Smooth muscle cell (in vitro differentiated cells): ENCODE data around the gene TSHZ3. TPM values are rescaled to one million over a fixed set of nuclear protein-coding genes. Genes with fewer than 3 reads are reported as not detected.

ENCODE experiments used
- DNase-seq: peaks from one replicate; lab custom pipeline; 2025; ENCODE audit not compliant: unreplicated experiment; lab: John Stamatoyannopoulos, UW
- H2AFZ ChIP-seq: fragments of 200-600 bp; sonication (generic); 2 replicates; pipeline ENCODE4 v1.6.0; 2016; ENCODE audit warnings: antibody characterized with exemption, low read depth, mild to moderate bottlenecking
- H3F3A ChIP-seq: fragments of 200-600 bp; sonication (generic); 2 replicates; pipeline ENCODE4 v1.6.0; 2017; ENCODE audit warnings: antibody characterized with exemption, low read depth
- H3K27ac ChIP-seq: fragments of 200-600 bp; sonication (generic); 2 replicates; pipeline ENCODE4 v1.5.1; 2016; ENCODE audit warnings: low read depth, mild to moderate bottlenecking
- H3K27me3 ChIP-seq: fragments of 200-600 bp; sonication (generic); 2 replicates; pipeline ENCODE4 v1.6.1; 2016; ENCODE audit warnings: low read depth, mild to moderate bottlenecking
- H3K36me3 ChIP-seq: fragments of 200-600 bp; sonication (generic); 2 replicates; pipeline ENCODE4 v1.5.1; 2016; ENCODE audit warnings: low read depth
- H3K4me1 ChIP-seq: fragments of 200-600 bp; sonication (generic); 2 replicates; pipeline ENCODE4 v1.5.1; 2016; ENCODE audit warnings: low read depth
- H3K4me2 ChIP-seq: fragments of 200-600 bp; sonication (generic); 2 replicates; pipeline ENCODE4 v1.6.0; 2016; ENCODE audit warnings: mild to moderate bottlenecking
- H3K4me3 ChIP-seq: fragments of 200-600 bp; sonication (generic); 2 replicates; pipeline ENCODE4 v1.5.1; 2016; ENCODE audit warnings: mild to moderate bottlenecking
- H3K79me2 ChIP-seq: fragments of 200-600 bp; sonication (generic); 2 replicates; pipeline ENCODE4 v1.6.0; 2016; ENCODE audit warnings: low read depth, mild to moderate bottlenecking
- H3K9ac ChIP-seq: fragments of 200-600 bp; sonication (generic); 2 replicates; pipeline ENCODE4 v1.6.0; 2016; ENCODE audit warnings: low read depth
- H3K9me3 ChIP-seq: fragments of 200-600 bp; sonication (generic); replicated peaks from 2 replicates; pipeline ENCODE4 v1.5.1; 2016; ENCODE audit warnings: low read depth
- H4K20me1 ChIP-seq: fragments of 200-600 bp; sonication (generic); 2 replicates; pipeline ENCODE4 v1.6.0; 2016; ENCODE audit warnings: low read depth
- CTCF ChIP-seq: fragments of 200-600 bp; sonication (generic); IDR thresholded peaks from 2 replicates; pipeline ENCODE4 v1.5.1; 2017; ENCODE audit warnings: borderline replicate concordance, mild to moderate bottlenecking, antibody characterized with exemption; ENCODE audit not compliant: insufficient read depth, poor library complexity, severe bottlenecking
- WGBS: methylation state at CpG from one replicate; pipeline ENCODE4 v1.1.7; 2016; ENCODE audit warnings: low lambda C conversion rate; 5-methylcytosine and 5-hydroxymethylcytosine counted together
- polyA plus RNA-seq: library from polyadenylated mRNA; unstranded; fragments of >200 nt; fragmentation: Nextera tagmentation; extraction: Ambion mirVana; gene quantifications from 2 replicates; pipeline ENCODE4 v1.2.1, GENCODE V29; 2016
- total RNA-seq: library from RNA; depleted of rRNA; stranded (reverse); fragments of >200 nt; gene quantifications from 2 replicates; pipeline ENCODE4 v1.2.3, GENCODE V29; 2014

TSHZ3 gene
- total and polyA plus RNA-seq, 2 experiments from 2014 or later = 21.8 to 23.7 TPM

- no peak overlapping the region for H3K4me2 ChIP-seq
- WGBS = 67% methylated on average over 7 of the region's 7 CpGs
- no peak for TF ChIP-seq CTCF
- no peak for DNase-seq
- H3K9me3 ChIP-seq = no peaks in the 10 kb centered on the region
- H3F3A ChIP-seq = no peaks in the 10 kb centered on the region
- no peak overlapping the region for H2AFZ ChIP-seq
- H3K27me3 ChIP-seq = no peaks in the 10 kb centered on the region
- H4K20me1 ChIP-seq = no peaks in the 10 kb centered on the region
- H3K27ac ChIP-seq = no peak overlapping the region
- H3K4me1 ChIP-seq = no peaks in the 10 kb centered on the region
- no peak overlapping the region for H3K9ac ChIP-seq
- no peak overlapping the region for H3K4me3 ChIP-seq
- H3K79me2 ChIP-seq = no peaks in the 10 kb centered on the region
- no peaks in the 10 kb centered on the region for H3K36me3 ChIP-seq
Observed at GRCh38 chr19:31254180-31254551, 95.1 kb downstream of the TSHZ3 start.

DNA sequence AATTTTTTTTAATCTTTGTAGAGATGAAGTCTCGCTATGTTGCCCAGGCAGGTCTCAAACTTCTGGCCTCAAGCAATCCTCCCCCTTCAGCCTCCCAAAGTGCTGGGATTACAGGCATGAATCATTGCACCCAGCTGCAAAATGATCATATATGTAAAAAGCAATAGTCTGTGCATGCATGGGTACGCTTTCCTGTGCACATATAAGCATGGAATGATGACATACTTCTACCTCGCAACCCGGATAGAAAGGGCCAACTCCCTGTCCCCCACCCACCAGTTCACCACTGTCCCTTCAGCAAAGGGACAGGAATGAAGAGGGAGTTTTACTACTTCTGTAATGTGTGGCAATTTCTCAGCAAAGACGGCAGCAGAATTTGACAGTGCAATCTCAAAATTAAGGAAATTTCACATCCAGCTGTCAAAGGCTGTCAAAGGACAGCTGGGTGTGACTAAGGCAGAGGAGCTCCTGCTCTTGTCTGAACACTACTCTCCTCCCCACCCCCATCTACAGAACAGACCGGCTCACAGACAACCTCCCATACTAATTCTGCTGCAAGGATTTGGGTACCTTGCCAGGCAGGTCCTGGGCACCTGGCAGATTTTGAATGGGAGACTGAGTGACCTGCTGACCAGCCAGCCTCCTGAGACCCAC, 95.6 kb downstream of the TSHZ3 start:
- Histone ChIP-seq H3K4me3 (no peak overlapping the region), H4K20me1 (no peaks in the 10 kb centered on the region), H3F3A (no peaks in the 10 kb centered on the region), H3K27ac (no peak overlapping the region), H3K79me2 (no peaks in the 10 kb centered on the region), H2AFZ (no peak overlapping the region), H3K36me3 (no peaks in the 10 kb centered on the region), H3K4me2 (no peak overlapping the region), H3K27me3 (no peaks in the 10 kb centered on the region), H3K9me3 (no peaks in the 10 kb centered on the region), H3K9ac (no peak overlapping the region), H3K4me1 (no peaks in the 10 kb centered on the region)
- 86% methylated on average over 6 of the region's 6 CpGs for WGBS
- TF ChIP-seq CTCF = no peak
- no peak for DNase-seq

DNA sequence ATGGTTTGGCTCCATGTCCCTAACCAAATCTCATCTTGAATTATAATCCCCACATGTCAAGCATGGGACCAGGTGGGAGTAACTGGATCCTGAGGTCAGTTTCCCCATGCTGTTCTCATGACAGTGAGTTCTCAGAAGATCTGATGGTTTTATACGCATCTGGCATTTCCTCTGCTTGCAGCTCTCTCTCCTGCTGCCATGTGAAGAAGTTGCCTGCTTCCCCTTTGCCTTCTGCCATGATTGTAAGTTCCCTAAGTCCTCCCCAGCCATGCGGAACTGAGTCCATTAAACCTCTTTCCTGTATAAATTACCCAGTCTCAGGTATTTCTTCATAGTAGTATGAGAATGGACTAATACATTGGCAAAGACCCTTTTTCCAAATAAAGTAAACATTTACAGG, 96.8 kb downstream of the TSHZ3 start:
- no peak for TF ChIP-seq CTCF
- H3K27ac ChIP-seq = no peak overlapping the region
- 83% methylated on average over 2 of the region's 2 CpGs for WGBS
- H3K27me3 ChIP-seq = no peaks in the 10 kb centered on the region
- DNase-seq = no peak
- H3K79me2 ChIP-seq = no peaks in the 10 kb centered on the region
- H3K9me3 ChIP-seq = no peaks in the 10 kb centered on the region
- H3K4me2 ChIP-seq = no peak overlapping the region
- no peak overlapping the region for H3K9ac ChIP-seq
- H3F3A ChIP-seq = no peaks in the 10 kb centered on the region
- no peak overlapping the region for H2AFZ ChIP-seq
- no peak overlapping the region for H3K4me3 ChIP-seq
- H3K4me1 ChIP-seq = no peaks in the 10 kb centered on the region
- no peaks in the 10 kb centered on the region for H4K20me1 ChIP-seq
- no peaks in the 10 kb centered on the region for H3K36me3 ChIP-seq

DNA sequence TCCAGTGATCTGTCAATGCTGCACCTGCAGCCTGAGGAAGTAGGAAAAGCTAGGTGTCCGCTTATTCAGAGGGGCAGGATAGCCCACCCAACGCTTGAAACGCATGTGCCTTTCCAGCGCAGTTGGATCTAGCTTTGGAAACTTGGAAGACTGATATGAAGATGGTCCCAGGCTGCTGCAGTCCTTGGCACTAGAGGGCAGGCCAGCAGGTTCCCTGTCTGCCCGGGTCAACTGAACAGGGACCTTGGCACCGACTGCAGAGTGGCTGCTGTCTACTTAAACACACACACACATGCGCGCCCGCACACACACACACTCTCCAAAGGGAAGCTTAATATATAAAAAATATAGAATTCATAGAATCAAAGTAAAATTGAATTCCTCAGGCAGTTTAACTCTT, 100.0 kb downstream of the TSHZ3 start:
- H3K9me3 ChIP-seq = no peaks in the 10 kb centered on the region
- H3K4me1 ChIP-seq = no peaks in the 10 kb centered on the region
- H3F3A ChIP-seq = no peaks in the 10 kb centered on the region
- H4K20me1 ChIP-seq = no peaks in the 10 kb centered on the region
- no peak for TF ChIP-seq CTCF
- no peak overlapping the region for H3K4me2 ChIP-seq
- 92% methylated on average over 9 of the region's 9 CpGs for WGBS
- no peaks in the 10 kb centered on the region for H3K36me3 ChIP-seq
- H3K27ac ChIP-seq = no peak overlapping the region
- no peak overlapping the region for H2AFZ ChIP-seq
- no peaks in the 10 kb centered on the region for H3K27me3 ChIP-seq
- H3K9ac ChIP-seq = no peak overlapping the region
- no peak overlapping the region for H3K4me3 ChIP-seq
- no peak for DNase-seq
- H3K79me2 ChIP-seq = no peaks in the 10 kb centered on the region
